HG02840 (cell line): ENCODE results near the gene CTDNEP1.
"Not testable (repeated sequence)": the region's sequence is repeated elsewhere in the genome, so short reads cannot be mapped to it uniquely, and the experiment has no call there.

Source experiments
- ATAC-seq: cut with Tn5 transposase; IDR thresholded peaks from one replicate; pipeline ENCODE4 v1.9.1; 2021; ENCODE audit warnings: mild to moderate bottlenecking, moderate library complexity, moderate number of reproducible peaks; ENCODE audit not compliant: unreplicated experiment, low FRiP score

The CTDNEP1 gene

GRCh38 chr17:7249214-7249613 lies 2.3 kb downstream of the CTDNEP1 start:
- no peak for ATAC-seq

- no peak for ATAC-seq
Measured at GRCh38 chr17:7248796-7249195, 2.7 kb downstream of the CTDNEP1 start.

GRCh38 chr17:7246779-7247178 lies 4.8 kb downstream of the CTDNEP1 start:
- ATAC-seq, result no peak

- not testable (repeated sequence) for ATAC-seq
Measured at GRCh38 chr17:7243838-7244237, 7.7 kb downstream of the CTDNEP1 start.

GRCh38 chr17:7243453-7243729 lies 8.1 kb downstream of the CTDNEP1 start:
- no peak for ATAC-seq

GRCh38 chr17:7242717-7243452 lies 8.6 kb downstream of the CTDNEP1 start:
- peak; percentile 62 for ATAC-seq

GRCh38 chr17:7241783-7242716 lies 9.5 kb downstream of the CTDNEP1 start, which contains the start of gene GABARAP:
Gene GABARAP, minus strand, starts transcription at chr17:7242449. Its CDS starts 119 bp downstream, at chr17:7242330.
- ATAC-seq, result peak; percentile 41

GRCh38 chr17:7241090-7241733 lies 10.3 kb downstream of the CTDNEP1 start:
- no peak for ATAC-seq

GRCh38 chr17:7240375-7240774 lies 11.2 kb downstream of the CTDNEP1 start:
- no peak for ATAC-seq

GRCh38 chr17:7239091-7240027 lies 12.2 kb downstream of the CTDNEP1 start, which contains the start of gene PHF23:
Gene PHF23, minus strand, starts transcription at chr17:7239457. Its CDS starts 178 bp downstream, at chr17:7239279.
- ATAC-seq, result peak; percentile 47

GRCh38 chr17:7238420-7239090 lies 13.0 kb downstream of the CTDNEP1 start:
- no peak for ATAC-seq

- ATAC-seq, result no peak
Measured at GRCh38 chr17:7237761-7238419, 13.6 kb downstream of the CTDNEP1 start.

- ATAC-seq, result no peak
Measured at GRCh38 chr17:7237266-7237760, 14.2 kb downstream of the CTDNEP1 start.

- ATAC-seq, result no peak
Measured at GRCh38 chr17:7236808-7237207, 14.7 kb downstream of the CTDNEP1 start.

GRCh38 chr17:7235693-7236665 lies 15.6 kb downstream of the CTDNEP1 start:
- no peak for ATAC-seq

- peak; percentile 57 for ATAC-seq
Measured at GRCh38 chr17:7234083-7234951, 17.2 kb downstream of the CTDNEP1 start, which contains the start of gene DVL2. Gene DVL2, minus strand, starts transcription at chr17:7234517. Its CDS starts 255 bp downstream, at chr17:7234262.
